SJSA1 (cell line): ENCODE measurements around the gene KAT2B. TPM values are rescaled to one million over a fixed set of nuclear protein-coding genes. Genes with fewer than 3 reads are reported as not detected.

Experiments used
- DNase-seq, 2 experiments: peaks; one replicate each; pipeline ENCODE4 v3.0.0-alpha.2; 2015 to 2020; ENCODE audit warnings: low spot score in 2 of 2, low read depth in 1 of 2
- H3K27ac ChIP-seq: fragments of 250-450 bp; sonication (Bioruptor Pico); 2 replicates; pipeline ENCODE4 v1.5.1; 2020; ENCODE audit warnings: mild to moderate bottlenecking, moderate library complexity
- H3K27me3 ChIP-seq: fragments of 250-450 bp; sonication (Bioruptor Pico); replicated peaks from 2 replicates; pipeline ENCODE4 v1.5.1; 2020; ENCODE audit warnings: mild to moderate bottlenecking, moderate library complexity
- H3K36me3 ChIP-seq: fragments of 250-450 bp; sonication (Bioruptor Pico); 2 replicates; pipeline ENCODE4 v1.5.1; 2020; ENCODE audit warnings: mild to moderate bottlenecking
- H3K4me1 ChIP-seq: fragments of 250-450 bp; sonication (Bioruptor Pico); replicated peaks from 2 replicates; pipeline ENCODE4 v1.6.1; 2021; ENCODE audit warnings: mild to moderate bottlenecking
- H3K4me3 ChIP-seq: fragments of 250-450 bp; sonication (Bioruptor Pico); 2 replicates; pipeline ENCODE4 v1.5.1; 2020; ENCODE audit warnings: mild to moderate bottlenecking
- H3K9me3 ChIP-seq: fragments of 250-450 bp; sonication (Bioruptor Pico); replicated peaks from 2 replicates; pipeline ENCODE4 v1.5.1; 2020; ENCODE audit warnings: mild to moderate bottlenecking
- total RNA-seq: library from RNA; depleted of rRNA; stranded (reverse); fragments of >200 nt; shearing (Covaris generic); gene quantifications from 2 replicates; pipeline ENCODE4 v1.2.3, GENCODE V29; 2014

KAT2B gene
- total RNA-seq, 1 experiment from 2014 or later = 11.2 TPM

DNA sequence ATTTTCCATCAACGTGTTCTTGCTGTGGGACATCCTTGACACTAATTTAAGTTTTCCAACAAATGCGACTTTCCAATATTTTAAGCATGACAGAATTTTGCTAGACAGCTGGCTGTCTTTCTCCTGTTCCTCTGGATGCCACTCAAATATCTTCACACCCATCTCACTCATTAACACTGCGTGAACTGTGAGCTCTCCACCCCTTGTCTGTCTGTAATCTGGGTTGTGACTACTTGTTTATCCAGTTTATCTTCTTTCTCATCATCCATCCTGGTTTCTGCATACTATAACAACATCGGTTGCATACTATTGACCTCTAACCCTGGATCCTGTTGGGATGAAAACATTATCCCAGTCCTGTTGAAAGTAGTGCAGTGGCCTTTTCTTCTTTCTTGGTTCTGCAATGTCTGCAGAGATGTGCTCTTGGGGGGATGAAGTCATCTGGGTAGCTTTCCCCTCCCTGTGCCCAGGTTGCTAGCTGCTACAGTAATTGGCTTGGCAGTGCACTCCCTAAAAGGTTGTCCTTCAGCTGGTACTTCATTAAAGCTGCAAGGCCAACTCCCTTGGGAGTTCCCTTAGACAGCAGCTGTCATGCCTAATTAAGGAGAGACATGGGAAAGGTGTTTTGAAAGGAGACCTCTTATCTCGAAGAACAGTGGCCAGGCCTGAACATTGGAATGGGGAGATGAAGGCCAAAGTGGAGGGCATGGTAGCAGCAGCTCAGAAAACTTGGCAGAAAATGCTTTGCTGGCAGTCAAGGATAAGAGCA is 24.7 kb downstream of the KAT2B start:
- DNase-seq = no peak
- H3K9me3 ChIP-seq = no peaks in the 10 kb centered on the region
- H3K4me3 ChIP-seq = no peak overlapping the region
- no peaks in the 10 kb centered on the region for H3K27me3 ChIP-seq
- no peaks in the 10 kb centered on the region for H3K4me1 ChIP-seq
- H3K36me3 ChIP-seq = no peaks in the 10 kb centered on the region
- no peak overlapping the region for H3K27ac ChIP-seq

- H3K36me3 ChIP-seq = no peaks in the 10 kb centered on the region
- H3K27ac ChIP-seq = no peak overlapping the region
- H3K4me1 ChIP-seq = no peaks in the 10 kb centered on the region
- no peak for DNase-seq
- H3K9me3 ChIP-seq = no peaks in the 10 kb centered on the region
- H3K27me3 ChIP-seq = no peaks in the 10 kb centered on the region
- H3K4me3 ChIP-seq = no peak overlapping the region
These were observed 25.8 kb downstream of the KAT2B start for GRCh38 chr3:20066079-20066478.

DNA sequence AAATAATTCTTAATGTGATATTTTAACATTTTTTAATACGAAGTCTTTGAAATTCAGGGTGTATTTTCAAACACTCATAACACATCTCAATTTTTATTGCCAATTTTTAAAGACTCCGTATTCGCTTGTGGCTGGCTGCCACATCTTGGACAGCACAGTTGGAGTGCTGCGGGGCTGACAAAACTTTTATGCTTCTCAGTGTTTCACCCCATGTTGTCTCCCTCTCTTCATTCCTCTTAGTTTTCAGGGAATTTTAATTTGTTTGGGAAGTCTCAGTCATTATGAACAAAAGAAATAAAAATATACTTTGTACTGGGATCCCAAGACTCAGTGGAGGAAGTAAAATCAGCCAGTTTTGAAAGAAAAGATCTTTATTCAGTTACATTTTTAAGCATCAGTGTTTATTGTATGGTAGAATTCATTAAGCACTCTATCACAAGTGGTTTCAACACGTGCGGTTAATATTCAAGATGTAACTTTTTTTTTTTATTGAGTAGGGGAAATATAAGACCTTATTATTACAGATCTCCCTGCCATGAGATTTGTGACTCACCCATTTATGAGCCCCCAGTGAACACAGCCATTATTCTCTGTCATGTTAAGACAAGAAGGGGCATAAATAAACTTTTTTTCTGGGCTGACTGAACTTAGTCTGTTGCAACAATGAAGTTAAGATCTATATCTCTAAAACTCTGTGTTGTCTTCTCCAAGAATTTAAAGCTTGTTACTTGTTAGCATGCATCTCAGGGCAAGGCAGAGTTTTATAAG is 26.8 kb downstream of the KAT2B start:
- no peak overlapping the region for H3K27ac ChIP-seq
- DNase-seq = no peak
- H3K4me3 ChIP-seq = no peak overlapping the region
- no peaks in the 10 kb centered on the region for H3K4me1 ChIP-seq
- H3K27me3 ChIP-seq = no peaks in the 10 kb centered on the region
- no peaks in the 10 kb centered on the region for H3K36me3 ChIP-seq
- no peaks in the 10 kb centered on the region for H3K9me3 ChIP-seq

DNA sequence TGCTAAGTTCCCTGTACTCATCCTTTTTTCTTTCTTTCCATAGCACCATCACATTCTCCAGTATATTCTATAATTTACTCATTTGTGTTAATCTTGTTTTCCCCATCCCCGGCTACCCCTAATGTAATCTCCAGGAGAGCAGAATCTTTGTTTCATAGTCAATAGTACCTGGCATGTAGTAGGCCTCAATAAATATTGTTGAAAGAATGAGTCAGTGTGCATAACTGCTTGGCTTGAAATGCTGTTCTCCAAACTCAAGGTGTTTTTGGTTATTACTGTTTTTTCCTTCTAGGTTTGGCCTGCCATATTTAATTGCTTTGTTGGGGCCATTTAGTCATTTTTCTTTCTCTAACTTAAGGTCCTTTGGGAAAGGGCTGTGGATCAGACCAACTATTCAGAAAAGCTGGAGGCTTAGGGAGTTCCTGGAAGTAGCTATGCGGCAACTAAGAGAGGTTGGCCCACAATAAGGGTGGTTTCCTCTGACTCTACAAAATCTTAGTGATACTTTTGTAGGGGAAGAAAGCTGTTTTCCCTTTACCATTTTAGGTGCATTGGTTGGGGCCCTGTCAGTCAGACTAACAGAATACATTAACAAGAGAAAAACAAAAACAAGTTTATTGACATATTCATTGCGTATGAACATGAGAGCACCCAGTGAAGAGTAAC is 28.4 kb downstream of the KAT2B start:
- no peak overlapping the region for H3K27ac ChIP-seq

DNA sequence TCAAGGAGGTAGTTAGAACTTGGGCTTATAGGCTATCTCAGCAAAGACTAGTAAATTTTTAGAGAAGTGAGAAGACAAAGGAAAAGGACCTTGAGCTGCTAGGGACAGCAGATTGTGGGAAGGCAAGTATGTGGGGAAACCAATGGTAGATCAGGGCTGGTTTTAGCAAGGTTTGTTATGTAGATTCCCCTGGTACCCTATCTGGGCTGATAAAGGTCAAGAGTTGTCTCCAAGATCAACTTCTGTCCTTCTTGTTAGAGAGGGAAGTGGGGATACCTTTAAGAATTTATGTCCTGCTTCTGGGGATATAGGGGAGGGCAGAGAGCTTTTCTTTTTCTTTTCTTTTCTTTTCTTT is 28.9 kb downstream of the KAT2B start:
- no peak overlapping the region for H3K27ac ChIP-seq
- no peak for DNase-seq
- H3K27me3 ChIP-seq = no peaks in the 10 kb centered on the region
- no peaks in the 10 kb centered on the region for H3K4me1 ChIP-seq
- H3K9me3 ChIP-seq = no peaks in the 10 kb centered on the region
- no peak overlapping the region for H3K4me3 ChIP-seq
- H3K36me3 ChIP-seq = no peaks in the 10 kb centered on the region

More for the DNA sequence above, 28.4 kb downstream of the KAT2B start:
- H3K9me3 ChIP-seq = no peaks in the 10 kb centered on the region
- no peaks in the 10 kb centered on the region for H3K27me3 ChIP-seq
- no peaks in the 10 kb centered on the region for H3K36me3 ChIP-seq
- no peak for DNase-seq
- H3K4me1 ChIP-seq = no peaks in the 10 kb centered on the region
- H3K4me3 ChIP-seq = no peak overlapping the region

GRCh38 chr3:20071175-20071574 is 30.9 kb downstream of the KAT2B start:
- Histone ChIP-seq H3K27ac (no peak overlapping the region), H3K4me1 (peaks cover 4% of the 10 kb centered on the region), H3K36me3 (no peaks in the 10 kb centered on the region), H3K9me3 (no peaks in the 10 kb centered on the region), H3K27me3 (no peaks in the 10 kb centered on the region), H3K4me3 (no peak overlapping the region)
- no peak for DNase-seq

DNA sequence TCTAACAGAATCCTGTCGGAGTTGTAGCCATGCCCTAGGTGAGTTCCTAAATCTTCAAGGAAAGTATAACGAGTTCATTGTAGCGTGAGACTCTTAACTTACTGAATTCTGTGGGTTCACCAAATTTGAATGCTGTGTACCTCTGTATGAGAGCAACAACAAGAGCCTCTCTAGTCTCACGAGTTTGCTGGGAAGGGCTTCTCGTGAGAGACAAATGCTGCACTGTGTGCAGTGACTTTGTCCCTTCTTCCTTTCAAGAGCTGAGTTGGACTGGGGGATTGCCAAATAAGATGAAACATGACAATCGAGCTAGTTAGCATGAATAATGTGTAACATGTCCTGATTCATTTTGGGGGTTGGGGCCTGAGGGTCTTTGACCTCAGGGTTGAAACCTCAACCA is 32.2 kb downstream of the KAT2B start:
- Histone ChIP-seq H3K4me3 (no peak overlapping the region), H3K4me1 (peaks cover 16% of the 10 kb centered on the region), H3K27me3 (no peaks in the 10 kb centered on the region), H3K36me3 (no peaks in the 10 kb centered on the region), H3K27ac (no peak overlapping the region), H3K9me3 (no peaks in the 10 kb centered on the region)
- no peak for DNase-seq

GRCh38 chr3:20073068-20073467 is 32.8 kb downstream of the KAT2B start:
- Histone ChIP-seq H3K36me3 (no peaks in the 10 kb centered on the region), H3K9me3 (no peaks in the 10 kb centered on the region), H3K4me3 (no peak overlapping the region), H3K27me3 (no peaks in the 10 kb centered on the region), H3K27ac (no peak overlapping the region), H3K4me1 (peaks cover 16% of the 10 kb centered on the region)
- no peak for DNase-seq

DNA sequence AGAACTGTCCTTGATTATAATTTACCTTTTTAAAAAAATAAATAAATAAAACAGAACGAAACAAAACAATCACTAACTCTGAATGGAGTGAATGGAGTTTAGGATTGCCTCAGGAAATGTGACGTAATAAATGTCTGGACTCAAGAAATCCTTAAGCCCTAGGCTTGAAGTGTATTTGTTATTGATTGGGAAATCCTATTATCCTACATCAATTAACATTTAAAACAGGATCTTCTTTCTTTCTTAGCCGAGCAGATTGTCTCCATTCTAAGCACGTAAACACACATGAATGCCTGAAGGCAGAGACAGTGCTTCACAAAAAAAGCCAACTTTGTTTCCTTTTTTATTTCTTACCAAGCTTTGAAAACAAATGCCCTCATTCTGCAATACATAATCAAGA is 33.4 kb downstream of the KAT2B start:
- peaks cover 16% of the 10 kb centered on the region for H3K4me1 ChIP-seq
- no peaks in the 10 kb centered on the region for H3K9me3 ChIP-seq
- no peak for DNase-seq
- H3K4me3 ChIP-seq = no peak overlapping the region
- H3K27me3 ChIP-seq = no peaks in the 10 kb centered on the region
- no peak overlapping the region for H3K27ac ChIP-seq
- H3K36me3 ChIP-seq = no peaks in the 10 kb centered on the region

GRCh38 chr3:20074226-20075063 is 34.2 kb downstream of the KAT2B start:
- peaks cover 16% of the 10 kb centered on the region for H3K4me1 ChIP-seq
- H3K4me3 ChIP-seq = no peak overlapping the region
- H3K36me3 ChIP-seq = no peaks in the 10 kb centered on the region
- no peak overlapping the region for H3K27ac ChIP-seq
- DNase-seq = no peak
- no peaks in the 10 kb centered on the region for H3K27me3 ChIP-seq
- H3K9me3 ChIP-seq = no peaks in the 10 kb centered on the region

GRCh38 chr3:20075197-20075596 is 35.0 kb downstream of the KAT2B start:
- Histone ChIP-seq H3K27me3 (no peaks in the 10 kb centered on the region), H3K27ac (no peak overlapping the region), H3K4me1 (peaks cover 16% of the 10 kb centered on the region), H3K36me3 (no peaks in the 10 kb centered on the region), H3K4me3 (no peak overlapping the region), H3K9me3 (no peaks in the 10 kb centered on the region)
- DNase-seq = no peak

DNA sequence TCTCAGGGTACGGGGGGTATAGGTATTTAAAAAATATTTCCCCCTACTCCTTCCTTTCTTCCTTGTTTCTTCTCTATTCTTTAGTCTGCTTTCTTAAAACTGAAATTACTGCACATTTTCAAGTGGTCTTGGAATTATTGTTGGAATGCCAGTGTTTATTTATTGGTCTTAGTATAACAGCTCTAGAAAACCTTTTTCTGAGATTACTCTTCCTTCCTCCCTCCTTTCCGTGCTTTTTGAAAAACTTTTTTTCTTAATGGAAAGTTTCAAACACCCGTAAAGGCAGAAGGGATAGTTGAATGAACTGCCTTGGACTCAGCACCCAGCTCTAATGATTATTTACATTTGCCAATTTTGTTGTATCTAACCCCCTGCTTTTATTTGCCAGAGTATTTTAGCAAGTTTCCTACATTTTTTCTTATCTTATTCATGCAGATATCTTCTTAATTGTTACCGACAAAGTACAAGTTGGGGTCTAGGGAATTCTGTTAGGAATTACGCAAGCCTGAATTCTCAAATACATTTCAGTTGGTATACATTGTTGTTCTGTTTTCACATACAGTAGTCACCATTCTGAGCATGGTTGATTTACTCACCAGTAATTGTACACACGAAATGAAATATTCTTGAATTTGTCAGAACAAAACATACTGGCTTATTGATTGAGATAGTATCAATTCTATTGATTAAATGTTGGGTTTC is 36.2 kb downstream of the KAT2B start:
- H3K4me3 ChIP-seq = no peak overlapping the region
- peaks cover 16% of the 10 kb centered on the region for H3K4me1 ChIP-seq
- no peaks in the 10 kb centered on the region for H3K36me3 ChIP-seq
- peak in 1 of 2 experiments; percentile 32 for DNase-seq
- H3K27ac ChIP-seq = no peak overlapping the region
- no peaks in the 10 kb centered on the region for H3K27me3 ChIP-seq
- H3K9me3 ChIP-seq = no peaks in the 10 kb centered on the region

DNA sequence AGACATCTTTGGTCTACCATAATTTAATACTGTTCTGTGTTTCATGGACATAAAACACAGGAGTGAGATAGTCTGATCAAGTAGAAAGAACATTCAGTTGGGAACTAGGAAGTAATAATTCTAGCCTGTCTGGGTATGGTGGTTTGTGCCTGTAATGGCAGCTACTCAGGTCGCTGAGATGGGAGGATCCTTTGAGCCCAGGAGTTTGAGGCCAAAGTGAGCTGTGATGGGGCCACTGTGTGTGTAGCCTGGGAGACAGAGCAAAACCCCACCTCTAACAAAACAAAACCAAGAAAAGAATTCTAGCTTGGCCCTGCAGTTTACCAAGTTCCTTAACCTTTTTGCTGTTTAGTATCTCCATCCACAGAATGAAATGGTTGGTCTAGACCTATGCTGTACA is 36.8 kb downstream of the KAT2B start:
- Histone ChIP-seq H3K4me3 (no peak overlapping the region), H3K27ac (no peak overlapping the region), H3K36me3 (no peaks in the 10 kb centered on the region), H3K4me1 (peaks cover 16% of the 10 kb centered on the region), H3K27me3 (no peaks in the 10 kb centered on the region), H3K9me3 (no peaks in the 10 kb centered on the region)
- DNase-seq = no peak
